C4-2B (cell line): ENCODE data around the gene RRP1B.

Experiments used
- CTCF ChIP-seq: fragments of 450-650 bp; conservative IDR thresholded peaks from 2 replicates; pipeline ENCODE4 v1.5.1; 2017; ENCODE audit warnings: mild to moderate bottlenecking
- ZFX ChIP-seq: fragments of 450-650 bp; IDR thresholded peaks from 2 replicates; pipeline ENCODE4 v1.6.1; 2017

DNA sequence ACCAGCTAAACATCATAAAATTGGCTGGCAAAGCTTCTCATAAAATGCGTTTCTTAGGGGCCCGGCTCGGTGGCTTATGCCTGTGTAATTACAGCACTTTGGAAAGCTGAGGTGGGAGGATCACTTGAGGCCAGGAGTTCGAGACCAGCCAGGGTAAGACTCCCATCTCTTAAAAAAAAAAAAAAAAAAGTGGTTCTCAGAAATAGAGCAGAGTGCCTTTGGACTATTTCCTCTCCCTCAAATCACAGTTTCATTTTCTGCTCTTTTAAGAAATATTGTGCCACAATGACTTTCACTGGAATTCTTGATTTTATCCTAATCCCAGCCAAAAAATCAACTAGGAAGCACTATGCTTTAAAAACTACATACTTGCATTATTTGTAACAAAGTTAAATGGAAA, 13.4 kb upstream of the RRP1B start:
- TF ChIP-seq CTCF: no peak
- no peak for TF ChIP-seq ZFX
